HG02981 (cell line): ENCODE results near the gene MTRFR.

Experiments used
- ATAC-seq: cut with Tn5 transposase; IDR thresholded peaks from one replicate; pipeline ENCODE4 v1.9.1; 2021; ENCODE audit warnings: mild to moderate bottlenecking, moderate library complexity; ENCODE audit not compliant: unreplicated experiment

MTRFR gene

DNA sequence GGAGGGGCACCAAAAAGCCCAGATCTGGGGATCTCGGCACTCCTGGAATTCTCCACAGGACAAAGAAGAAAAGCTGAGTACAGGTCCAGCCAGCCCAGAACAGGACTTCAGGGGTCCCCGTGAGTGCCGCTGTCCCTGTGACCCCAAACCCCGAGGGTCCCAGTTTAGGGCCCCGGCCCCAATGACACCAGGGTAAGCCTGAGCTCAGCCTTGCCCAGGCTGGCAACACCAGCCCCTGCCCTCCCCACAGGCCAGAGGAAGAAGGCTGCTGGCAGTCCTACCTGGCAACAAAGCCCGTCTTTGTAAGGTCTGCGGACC lies 36.6 kb downstream of the MTRFR start:
- no peak for ATAC-seq

DNA sequence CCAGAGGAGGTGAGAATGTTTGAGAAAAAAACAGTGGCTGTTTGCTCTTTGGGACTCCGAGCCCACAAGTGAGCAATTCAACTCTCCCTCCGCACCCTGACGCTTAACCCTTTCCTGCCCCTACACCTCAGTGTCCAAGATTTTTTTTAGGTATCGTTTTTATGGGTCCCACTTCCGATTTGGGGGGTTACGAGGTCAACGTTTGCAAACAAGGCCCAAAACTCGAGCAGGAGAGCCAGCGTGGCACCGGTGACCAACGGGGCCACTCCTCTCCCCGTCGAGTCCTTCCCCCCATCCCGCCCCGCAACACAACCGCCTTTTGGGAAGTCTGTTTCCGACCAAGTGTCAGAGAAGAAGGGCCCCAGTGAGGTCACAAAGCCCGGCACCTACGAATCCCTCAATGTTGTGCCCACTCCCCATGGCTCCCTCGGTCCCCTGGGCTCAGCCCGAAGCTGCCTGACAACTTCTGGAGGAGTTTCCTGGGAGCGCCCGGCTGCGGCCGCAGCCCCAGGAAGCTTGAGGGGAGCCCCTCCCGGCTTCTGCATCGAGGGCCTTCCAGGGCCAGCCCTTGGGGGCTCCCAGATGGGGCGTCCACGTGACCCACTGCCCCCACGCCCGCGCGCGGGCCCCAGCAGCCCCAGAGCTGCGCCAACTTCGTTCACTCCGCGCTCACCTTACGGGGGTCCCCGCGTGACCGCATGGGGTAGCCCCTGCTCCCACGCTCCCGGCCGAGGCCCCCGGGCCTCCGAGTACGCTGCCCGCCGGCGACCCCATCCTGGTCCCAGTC lies 37.2 kb downstream of the MTRFR start:
- ATAC-seq, result peak; percentile 4

DNA sequence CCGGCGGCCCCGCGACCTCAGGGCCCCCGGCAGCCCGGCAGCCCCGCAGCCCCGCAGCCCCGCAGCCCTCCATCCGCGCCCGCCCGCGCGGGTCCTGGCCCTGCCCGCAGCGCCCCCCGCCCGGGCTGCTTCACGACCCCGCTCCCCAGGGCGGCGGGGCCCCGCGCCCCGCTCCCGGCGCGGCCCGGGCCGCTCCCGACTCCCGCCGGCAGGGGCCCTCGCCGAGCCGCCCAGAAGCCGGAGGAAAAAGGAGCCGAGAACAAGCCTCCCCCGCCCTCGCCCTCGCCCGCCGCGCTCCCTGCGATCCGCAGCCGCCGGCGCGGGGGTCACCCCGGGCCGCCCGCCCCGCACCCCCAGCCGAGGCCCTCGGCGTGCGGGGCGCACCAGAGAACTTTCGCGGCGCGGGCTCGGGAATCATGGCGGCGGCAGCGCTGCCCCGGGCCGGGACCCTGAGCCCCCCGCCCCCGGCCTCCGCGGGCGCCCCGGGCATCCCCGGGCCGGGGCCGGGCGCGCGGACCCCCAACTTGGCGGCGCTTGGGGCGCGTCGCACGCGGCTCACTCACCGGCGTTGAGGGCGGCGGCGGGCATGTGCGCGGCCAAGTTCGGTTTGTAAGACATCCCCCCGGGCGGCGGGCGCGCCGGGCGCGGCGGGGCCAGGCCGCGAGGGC lies 37.9 kb downstream of the MTRFR start:
- peak; percentile 59 for ATAC-seq

DNA sequence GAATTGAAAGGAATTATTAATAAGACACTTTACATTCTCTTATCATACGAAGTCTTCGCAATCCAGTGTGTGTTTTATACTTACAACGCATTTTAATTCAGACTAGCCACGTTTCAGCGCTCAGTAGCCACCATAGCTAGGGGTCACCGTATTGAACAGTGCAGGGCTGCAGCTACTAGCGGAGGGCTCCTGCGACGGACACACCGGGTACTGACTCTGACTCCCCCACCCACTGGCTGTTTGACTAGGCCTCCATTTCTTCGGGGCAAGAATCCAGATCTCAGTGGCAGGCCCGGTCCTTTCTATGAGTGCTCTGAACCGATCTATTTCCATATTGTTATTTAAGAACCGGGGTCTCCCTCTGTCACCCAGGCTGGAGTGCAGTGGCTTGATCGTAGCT lies 39.9 kb downstream of the MTRFR start:
- ATAC-seq, result no peak

DNA sequence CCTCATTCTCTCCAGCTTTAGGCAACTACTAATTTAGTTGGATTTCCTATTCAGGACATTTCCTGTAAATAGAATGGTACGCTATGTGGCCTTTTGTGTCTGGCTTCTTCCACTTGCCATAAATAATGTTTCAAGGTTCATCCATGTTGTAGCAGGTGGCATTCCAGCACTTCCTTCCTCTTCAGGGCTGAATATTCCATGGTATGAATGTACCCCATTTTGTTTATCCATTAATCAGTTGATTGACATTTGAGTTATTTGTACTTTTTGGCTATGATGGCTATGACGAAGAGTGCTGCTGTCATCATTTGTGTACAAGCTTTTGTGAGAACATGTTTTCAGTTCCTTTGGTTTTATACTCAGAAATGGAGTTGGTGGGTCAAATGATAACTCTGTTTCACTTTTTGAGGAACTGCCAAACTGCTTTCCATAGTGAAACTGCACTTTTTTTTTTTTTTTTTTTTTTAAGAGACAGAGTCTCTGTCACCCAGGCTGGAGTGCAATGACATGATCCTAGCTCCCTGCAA lies 44.9 kb downstream of the MTRFR start:
- peak; percentile 85 for ATAC-seq

DNA sequence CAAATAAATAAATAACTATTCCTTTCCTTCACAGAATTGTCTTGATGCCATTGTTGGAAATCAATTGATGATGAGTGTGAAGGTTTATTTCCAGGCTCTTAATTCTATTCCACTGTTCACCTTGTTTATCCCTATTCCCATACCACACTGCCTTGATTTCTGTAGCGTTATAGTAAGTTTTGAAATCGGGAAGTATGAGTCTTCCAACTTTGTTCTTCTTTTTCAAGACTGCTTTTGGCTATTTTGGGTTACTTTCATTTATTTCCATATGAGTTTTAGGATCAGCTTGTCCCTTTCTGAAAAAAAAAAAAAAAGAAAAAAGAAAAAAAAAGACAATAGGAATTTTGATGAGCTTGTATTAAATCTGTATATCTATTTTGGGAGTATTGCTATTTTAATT lies 47.7 kb downstream of the MTRFR start:
- no peak for ATAC-seq

DNA sequence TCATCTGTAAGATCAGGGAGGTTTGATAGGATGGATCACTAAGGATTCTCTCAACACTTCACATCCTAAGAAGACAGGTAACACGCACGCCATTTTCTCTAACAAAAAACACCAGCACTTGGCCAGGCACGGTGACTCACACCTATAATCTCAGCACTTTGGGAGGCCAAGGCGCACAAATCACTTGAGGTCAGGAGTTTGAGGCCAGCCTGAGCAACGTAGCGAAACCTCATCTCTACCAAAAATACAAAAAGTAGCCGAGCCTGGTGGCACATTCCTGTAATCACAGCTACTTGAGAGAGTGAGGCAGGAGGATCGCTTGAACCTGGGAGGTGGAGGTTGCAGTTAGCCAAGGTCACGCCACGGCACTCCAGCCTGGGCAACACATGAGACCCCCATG lies 48.9 kb downstream of the MTRFR start:
- ATAC-seq, result no peak

DNA sequence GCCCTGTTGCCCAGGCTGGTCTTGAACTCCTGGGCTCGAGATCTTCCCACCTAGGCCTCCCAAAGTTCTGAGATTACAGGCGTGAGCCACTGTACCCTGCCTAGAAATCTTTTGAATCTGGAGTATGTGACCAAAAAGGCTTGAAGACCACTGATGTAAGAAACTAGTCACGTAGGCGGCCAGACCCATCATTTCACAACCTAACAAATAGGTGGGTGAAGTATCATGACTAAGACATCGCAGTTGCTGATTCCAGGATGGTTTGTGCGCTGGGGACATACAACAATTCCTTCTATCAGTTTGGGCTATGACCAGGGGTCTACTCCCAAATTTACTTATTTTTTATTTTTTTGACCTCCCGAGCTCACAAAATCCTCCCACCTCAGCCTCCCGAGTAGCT lies 50.2 kb downstream of the MTRFR start:
- ATAC-seq, result no peak

DNA sequence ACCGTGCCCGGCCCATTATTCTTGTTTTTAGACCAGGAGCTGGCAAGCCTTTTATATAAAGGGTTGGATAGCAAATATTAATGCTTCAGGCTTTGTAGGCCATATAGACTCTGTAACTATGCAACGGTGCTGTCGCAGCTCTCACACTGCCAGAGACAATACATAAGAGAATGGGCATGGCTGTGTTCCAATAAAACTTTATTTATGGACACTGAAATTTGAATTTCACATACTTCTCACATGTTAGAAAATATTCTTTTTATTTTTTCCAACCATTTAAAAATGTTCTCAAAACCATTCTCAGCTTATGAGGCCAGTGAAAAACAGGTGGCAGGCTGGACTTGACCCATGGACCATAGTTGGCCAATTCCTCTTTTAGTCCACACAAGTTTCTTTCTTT lies 51.4 kb downstream of the MTRFR start:
- ATAC-seq, result no peak

DNA sequence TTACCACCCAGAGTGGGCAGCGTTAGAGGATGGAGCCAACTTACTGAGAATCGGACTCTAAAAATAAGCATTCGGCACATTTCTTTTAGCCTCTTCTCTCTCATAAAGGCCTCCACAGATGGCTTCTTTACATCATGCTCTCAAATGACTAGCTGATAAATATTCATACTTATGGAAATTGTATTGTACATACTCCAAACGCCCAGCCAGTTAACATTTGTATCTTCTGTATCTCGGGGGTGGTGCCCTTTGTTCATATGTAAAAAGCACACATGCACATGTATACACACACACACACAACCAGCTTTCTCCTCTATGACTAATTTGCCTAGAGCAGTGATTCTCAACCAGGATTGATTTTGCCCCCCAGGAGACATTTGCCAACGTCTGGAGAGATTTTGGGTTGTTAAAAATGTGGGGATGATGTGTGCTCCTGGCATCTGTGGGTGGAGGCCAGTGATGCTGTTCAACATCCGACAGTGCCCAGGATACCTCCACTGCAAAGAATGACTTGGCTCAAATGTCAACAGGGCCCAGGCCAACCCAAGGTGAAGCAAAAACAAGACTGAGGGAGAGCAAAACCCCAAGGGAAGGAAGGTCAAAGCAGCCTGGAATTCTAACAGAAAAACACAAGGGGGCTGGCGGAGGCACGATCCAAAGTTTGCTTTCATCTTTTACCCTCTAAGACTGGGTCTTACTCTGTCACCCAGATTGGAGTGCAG lies 53.6 kb downstream of the MTRFR start:
- no peak for ATAC-seq

DNA sequence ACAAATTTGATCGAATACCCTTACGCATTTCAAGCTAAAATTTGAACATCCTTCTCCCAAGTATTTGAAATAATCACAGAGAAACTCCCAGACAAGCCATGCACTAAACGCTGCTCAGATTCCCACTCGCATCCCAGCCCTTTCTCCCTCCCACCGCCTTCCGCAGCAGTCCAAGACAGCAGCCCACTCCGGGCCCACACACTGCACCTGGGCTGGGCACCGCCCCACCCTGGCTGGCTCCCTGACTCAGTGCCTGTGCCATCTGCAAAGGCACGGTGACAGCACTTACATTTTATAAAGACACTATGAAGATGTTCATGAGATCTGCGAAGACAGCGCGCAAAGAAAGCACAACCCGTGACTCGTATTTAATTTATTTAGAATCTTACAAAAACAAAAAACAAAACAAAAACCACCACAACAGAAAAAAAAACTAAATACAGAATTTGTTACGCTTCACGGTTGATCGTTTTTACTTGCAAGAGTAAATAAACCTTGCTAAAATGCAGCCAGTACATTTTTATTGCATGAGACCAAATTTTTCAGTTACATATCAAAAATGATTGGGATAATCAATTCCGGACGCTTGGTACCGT lies 55.6 kb downstream of the MTRFR start:
- ATAC-seq, result no peak

DNA sequence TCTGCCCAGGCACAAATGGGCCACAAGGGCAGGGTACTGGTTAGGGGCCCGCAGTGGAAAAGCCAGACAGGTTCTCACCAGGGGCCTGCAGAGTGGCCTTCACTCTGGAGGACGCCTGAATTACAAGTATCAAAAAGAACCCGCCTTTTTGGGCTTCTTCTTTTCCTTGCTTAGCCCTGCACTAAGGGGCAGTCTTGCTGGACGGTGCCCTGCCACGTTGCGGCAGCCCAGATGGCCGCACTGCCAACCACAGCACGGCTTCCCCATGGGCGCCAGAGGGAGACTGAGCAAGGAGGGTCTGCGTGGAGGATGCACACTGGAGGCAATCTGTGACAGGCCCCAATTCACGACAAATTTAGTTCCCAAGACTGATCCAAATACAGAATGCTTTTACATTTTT lies 56.7 kb downstream of the MTRFR start:
- no peak for ATAC-seq

DNA sequence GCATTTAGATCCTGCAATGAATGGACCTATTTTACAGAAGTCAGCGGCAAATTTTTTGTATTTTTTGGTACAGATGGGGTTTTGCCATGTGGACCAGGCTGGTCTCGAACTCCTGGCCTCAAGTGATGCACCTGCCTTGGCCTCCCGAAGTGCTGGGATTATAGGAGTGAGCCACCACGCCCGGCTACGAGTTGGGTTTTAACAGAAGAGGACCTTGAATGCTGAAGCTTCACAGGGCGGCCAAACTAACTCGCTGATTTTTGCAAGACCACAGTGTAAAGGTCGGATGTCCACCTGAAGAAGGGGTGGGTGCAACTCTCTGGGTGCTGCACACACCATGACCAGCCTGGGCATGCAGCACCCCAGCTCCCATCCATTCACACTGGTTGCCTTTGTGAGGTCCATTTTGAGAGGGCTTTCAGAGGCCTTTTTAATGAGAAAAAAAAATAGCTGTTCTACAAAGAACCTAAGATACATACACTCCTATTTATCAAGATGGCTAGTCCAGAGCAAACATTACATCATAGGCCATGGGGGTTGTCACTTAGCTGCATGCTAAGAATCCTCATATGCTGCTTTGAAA lies 60.0 kb downstream of the MTRFR start:
- ATAC-seq, result no peak

DNA sequence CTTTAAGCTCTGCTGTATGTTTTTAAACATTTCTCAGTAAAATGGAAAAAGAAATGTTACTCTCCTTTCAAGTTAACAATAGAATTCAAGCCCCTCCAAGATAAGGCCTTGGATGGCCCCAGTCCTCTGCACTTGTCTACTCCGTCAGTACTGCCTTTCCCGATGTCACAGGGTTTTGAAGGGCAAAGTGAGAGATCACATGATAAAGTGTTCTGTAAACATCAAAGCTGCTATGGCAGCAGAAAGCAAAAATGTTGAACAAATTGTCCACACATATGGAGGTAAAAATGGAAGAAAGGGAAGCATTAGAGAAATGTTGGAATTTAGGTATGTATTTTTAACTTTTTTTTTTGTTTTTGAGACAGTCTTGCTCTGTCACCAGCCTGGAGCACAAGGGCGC lies 71.9 kb downstream of the MTRFR start:
- ATAC-seq, result no peak

DNA sequence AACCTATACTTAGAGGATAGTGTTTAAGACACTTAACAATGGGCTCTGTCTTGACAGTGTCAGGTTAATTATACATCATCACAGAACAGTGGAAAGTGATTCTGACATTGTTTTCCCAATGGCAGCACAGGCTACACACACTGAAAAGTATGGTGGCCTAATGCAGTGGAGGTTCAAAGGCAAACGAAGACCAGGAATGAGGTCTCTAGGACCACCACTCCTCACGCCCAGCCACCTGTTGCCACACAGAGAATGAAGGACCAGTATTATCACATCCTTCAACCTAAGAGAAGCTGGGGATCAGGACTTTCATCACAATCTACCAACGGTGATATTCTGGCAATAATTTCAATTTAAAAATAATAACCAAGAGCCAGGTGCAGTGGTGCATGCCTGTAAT lies 73.0 kb downstream of the MTRFR start:
- ATAC-seq, result no peak
